Measurements from ENCODE around the gene COX6B2.

DNA sequence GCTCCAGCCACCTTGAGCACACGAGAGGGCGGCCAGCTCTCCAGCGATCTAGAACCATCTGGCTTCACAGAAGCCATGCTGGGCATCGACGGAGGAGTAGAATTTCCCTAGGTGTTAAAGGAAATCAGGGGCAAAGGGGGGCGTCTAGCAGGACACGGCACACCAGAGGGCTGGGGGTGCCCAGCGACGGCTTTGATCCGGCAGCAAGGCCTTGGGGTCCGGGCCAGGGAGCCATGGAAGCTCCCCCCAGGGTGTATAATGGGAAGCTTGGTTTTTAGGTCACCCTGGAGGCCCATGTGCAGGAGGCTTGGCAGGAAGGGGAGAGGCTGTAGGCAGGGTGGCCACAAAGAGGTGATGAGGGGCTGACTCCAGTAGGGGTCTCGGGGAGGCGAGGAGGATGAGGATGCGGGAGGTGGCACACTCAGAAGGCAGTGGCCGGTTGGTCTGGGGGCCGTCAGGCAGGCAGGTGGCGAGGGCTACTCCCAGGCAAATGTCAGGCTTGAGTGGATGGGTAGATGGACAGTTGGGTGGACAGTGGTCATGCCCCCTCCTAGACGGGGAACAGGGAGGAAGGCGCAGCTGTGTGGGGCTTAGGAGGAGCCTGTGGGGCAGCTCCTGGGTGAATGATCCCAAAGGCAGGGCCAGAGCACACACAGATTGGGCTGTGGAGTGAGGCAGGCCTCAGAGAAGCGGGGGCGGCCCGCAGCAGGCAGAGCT is 9.3 kb downstream of the COX6B2 start:
- TF ChIP-seq TSHZ2 (CRISPR knock-in tag; IDR thresholded peaks at IDR 0.05), result no peak
- TF ChIP-seq ZFP30 (CRISPR knock-in tag; IDR thresholded peaks at IDR 0.05), result no peak
- TF ChIP-seq PATZ1 (CRISPR knock-in tag; IDR thresholded peaks at IDR 0.05; ENCODE audit: borderline replicate concordance), result no peak
- no peak for TF ChIP-seq BACH2 (CRISPR knock-in tag; IDR thresholded peaks at IDR 0.05; ENCODE audit: borderline replicate concordance)
- TF ChIP-seq ZNF565 (CRISPR knock-in tag; conservative IDR thresholded peaks at IDR 0.05; ENCODE audit: low read depth), result no peak
- no peak for TF ChIP-seq CSDC2 (CRISPR knock-in tag; IDR thresholded peaks at IDR 0.05)
- no peak for TF ChIP-seq RARB (CRISPR knock-in tag; IDR thresholded peaks at IDR 0.05)
- TF ChIP-seq, protein P1, sequence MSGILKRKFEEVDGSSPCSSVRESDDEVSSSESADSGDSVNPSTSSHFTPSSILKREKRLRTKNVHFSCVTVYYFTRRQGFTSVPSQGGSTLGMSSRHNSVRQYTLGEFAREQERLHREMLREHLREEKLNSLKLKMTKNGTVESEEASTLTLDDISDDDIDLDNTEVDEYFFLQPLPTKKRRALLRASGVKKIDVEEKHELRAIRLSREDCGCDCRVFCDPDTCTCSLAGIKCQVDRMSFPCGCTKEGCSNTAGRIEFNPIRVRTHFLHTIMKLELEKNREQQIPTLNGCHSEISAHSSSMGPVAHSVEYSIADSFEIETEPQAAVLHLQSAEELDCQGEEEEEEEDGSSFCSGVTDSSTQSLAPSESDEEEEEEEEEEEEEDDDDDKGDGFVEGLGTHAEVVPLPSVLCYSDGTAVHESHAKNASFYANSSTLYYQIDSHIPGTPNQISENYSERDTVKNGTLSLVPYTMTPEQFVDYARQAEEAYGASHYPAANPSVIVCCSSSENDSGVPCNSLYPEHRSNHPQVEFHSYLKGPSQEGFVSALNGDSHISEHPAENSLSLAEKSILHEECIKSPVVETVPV (CRISPR knock-in tag; IDR thresholded peaks at IDR 0.05), result no peak
- TF ChIP-seq GLIS3 (CRISPR knock-in tag; IDR thresholded peaks at IDR 0.05), result no peak
- TF ChIP-seq ARNTL (CRISPR knock-in tag; IDR thresholded peaks at IDR 0.05; ENCODE audit: borderline replicate concordance, low read depth), result no peak
- no peak for TF ChIP-seq OSR1 (CRISPR knock-in tag; IDR thresholded peaks at IDR 0.05)
- no peak for TF ChIP-seq TOX (CRISPR knock-in tag; IDR thresholded peaks at IDR 0.05; ENCODE audit: borderline replicate concordance)

Data from SK-N-SH treated with all-trans-retinoic acid at 6 μM for 48 hours (cell line).